ENCODE measurements around the gene UGT1A1.

The UGT1A1 gene

DNA sequence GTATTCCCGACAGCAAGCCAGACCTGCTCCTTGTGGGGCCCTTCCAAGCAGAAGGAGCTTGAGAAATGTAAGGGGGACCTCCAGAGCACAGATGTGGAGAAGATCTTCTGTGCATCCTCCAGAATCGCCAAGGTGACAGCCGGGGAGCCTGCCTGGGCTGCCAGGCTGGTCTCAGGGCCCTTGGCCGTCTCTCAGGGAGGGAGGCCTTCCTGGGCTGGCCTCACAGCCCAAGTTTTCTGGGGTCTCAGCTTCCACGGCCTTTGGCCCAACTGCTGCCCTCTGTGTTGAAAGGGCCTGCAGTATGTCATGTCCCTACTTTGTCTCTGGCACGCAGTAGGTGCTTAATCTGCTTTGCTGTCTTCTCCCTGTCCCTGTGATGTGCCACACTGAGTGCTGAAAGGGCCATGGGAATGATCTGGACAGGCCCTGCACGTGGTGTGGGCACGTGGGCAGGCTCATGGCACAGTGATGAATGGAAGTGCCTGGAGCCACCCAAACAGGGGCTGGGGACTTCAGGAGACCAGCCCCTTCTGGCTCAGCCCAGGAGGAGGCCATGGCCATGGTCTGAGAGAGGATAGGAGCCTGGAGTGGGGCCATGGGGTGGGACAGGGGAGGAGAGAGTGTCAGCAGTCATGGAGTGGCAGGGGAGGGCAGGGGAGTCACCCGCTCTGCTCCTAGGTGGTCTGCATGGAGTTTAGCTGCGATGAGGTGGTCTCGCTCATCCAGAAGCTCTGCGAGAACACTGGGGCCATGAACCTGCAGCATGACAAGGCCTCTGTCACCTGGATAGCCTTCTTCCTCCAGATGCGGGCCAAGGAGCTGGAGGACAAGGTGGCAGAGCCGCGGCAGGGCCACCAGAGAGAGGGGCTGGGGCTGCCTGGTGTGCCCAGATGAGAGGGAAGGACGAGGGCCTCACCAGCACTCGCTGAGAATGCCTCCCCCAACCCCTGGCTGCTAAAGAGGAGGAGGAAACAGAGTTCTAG is 58.9 kb downstream of the UGT1A1 start:
- no peak for DNase-seq

DNA sequence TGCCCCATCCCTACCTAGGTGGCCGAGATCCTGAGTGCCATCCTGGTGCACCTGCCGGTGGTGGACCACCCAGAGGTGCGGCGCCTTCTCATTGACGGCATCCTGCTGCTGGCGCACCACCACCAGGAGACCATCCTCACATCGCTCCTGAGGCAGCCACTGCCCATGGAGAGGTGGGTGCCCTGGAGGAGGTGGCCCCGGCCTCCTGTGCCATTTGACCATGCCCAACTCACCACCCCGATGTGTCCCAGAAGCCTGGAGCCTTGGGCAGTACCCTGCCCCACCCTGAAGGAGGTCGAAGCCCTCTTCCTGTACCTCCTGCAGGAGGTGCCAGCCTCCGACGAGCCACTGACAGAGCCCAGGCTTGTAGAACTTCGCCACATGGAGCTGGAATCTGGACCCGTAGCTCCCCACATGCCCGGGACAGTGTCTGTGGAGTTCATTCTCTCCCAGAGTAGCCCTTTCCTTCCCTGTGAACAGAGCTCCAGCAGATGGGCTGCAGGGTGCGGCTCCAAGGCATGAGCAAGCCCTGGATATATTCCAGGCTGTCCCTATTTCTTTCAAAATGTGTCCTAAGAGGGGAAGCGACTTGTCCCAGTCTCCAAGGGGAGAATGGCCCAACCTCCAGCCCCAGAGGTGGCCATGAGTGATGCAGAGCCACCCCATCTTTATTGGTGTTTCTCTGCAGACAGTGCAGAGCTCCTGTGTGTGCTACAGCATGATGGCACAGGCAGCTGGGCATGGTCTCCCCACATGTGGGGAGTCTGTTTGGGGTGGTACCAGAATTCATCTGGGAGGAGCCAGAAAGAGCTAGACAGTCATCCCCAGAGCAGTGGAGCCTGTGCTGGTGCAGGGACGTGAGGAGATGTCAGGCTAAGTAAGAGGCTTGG is 60.1 kb downstream of the UGT1A1 start:
- DNase-seq = no peak

DNA sequence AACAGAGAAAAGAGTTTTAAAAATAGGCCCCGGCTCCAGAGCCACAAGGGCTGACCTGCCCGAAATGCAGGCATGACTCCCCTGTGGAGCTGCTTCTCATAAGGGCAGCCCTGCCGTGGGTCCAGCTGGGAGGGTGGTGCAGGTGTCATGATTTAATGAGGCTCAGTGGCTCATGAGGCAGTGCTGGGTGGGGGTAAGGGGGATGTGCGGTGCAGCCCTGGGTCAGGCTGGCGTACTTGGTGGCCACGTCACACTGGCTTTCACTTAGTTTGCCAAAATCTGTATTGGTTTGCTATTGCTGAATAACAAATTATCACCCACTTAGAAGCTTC is 60.7 kb downstream of the UGT1A1 start:
- DNase-seq = no peak

DNA sequence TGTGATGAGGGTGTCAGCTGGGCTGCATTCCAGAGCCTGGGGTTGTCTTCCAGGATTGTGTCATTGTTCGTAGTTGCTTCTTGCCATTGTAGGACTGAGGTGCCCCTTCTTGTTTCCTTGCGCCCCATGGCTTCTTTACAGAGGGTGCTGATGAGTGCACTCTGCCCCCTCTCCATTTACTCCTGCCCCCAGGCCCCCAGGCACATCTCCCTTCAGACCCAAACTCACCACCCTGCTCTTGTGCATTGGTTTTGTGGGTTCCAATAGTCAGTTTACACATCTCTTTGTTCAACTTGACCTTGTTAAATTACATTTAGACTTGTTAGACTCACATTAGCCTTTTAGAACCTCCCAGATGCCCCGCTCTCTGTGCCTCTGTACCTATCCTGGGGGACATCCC is 61.1 kb downstream of the UGT1A1 start:
- DNase-seq = no peak

DNA sequence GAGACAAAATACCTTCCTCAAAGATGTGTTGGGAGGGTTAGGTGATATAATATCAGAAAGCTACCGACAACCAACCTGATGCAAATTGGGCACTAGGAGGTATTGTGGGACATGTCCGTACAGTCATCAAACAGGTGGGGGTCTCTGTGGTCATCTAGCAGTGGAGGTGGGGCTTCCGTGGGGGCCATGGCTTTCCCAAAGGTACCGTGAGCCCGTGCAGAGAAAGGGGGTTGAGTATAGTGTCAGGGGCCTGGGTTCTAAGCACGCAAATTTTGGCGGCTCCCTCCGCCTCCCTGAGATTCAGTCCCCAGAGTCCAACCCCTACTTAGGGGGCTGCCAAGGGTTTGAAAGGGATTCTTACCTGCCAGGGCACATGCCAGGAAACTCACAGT is 61.6 kb downstream of the UGT1A1 start:
- DNase-seq = no peak

DNA sequence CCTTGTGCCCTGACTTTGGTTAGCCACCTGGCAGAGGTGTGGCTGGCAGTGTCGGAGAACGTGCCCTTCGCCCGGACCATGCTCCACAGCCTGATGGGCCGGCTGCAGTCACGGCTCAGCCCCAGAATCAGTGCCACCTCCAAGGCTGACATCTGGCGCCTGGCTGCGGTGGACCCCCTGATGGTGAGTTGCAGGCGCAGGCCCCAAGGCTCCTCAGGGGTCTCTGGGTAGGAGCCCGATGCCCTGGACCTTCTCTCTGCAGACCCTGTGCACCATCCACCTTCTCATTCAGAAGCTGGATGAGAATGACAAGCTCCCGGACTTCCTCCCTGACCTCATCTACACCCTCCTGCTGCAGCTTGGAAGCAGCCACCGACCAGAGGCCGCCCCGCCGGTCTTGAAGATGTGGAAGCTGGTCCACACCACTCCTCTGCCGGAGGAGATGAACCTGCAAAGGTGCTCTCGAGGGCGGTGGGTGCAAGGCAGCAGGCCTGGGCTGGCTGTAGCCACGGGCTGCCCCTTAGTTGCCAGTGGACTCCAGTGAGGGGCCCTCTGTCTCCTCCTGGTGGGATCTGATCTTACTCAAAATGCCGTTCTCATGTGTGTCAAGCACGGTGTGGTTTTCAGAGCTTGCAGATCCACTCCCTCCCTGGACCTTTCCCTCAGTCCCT is 62.2 kb downstream of the UGT1A1 start:
- DNase-seq = no peak
